ENCODE measurements around the gene APLN.

- TF ChIP-seq, protein P1, sequence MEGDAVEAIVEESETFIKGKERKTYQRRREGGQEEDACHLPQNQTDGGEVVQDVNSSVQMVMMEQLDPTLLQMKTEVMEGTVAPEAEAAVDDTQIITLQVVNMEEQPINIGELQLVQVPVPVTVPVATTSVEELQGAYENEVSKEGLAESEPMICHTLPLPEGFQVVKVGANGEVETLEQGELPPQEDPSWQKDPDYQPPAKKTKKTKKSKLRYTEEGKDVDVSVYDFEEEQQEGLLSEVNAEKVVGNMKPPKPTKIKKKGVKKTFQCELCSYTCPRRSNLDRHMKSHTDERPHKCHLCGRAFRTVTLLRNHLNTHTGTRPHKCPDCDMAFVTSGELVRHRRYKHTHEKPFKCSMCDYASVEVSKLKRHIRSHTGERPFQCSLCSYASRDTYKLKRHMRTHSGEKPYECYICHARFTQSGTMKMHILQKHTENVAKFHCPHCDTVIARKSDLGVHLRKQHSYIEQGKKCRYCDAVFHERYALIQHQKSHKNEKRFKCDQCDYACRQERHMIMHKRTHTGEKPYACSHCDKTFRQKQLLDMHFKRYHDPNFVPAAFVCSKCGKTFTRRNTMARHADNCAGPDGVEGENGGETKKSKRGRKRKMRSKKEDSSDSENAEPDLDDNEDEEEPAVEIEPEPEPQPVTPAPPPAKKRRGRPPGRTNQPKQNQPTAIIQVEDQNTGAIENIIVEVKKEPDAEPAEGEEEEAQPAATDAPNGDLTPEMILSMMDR (IDR thresholded peaks at IDR 0.05) = no peak
- no peak for TF ChIP-seq POLR2A (IDR thresholded peaks at IDR 0.05)
Observed at GRCh38 chrX:129612396-129612795, 42.4 kb downstream of the APLN start.
